ENCODE measurements around the gene FOXL2. TPM values are rescaled to one million over a fixed set of nuclear protein-coding genes. Genes with fewer than 3 reads are reported as not detected.

FOXL2 gene
- total and polyA plus RNA-seq, 10 of the 15 experiments (the other 5 are each of a cell fraction or from before 2014, with no cell fraction given) = not detected

- SMC1A ChIA-PET (ENCODE audit: uncharacterized antibody, unreplicated experiment) = interaction anchor here (0.5 kb wide), 1 partner anchor 102 kb away, joined by 3 read pairs; no protein-coding TSS in a partner anchor
- H3K36me3 ChIP-seq (ENCODE audit: control insufficient read depth in 2 of 2, insufficient read depth in 2 of 2, low read length in 1 of 2) = no peaks in the 10 kb centered on the region
- CTCF ChIA-PET = interaction anchor here (0.6 to 2.7 kb wide), 4 partner anchors 9 to 389 kb away, joined by 3 to 9 read pairs (median 5); no protein-coding TSS in a partner anchor
- in situ Hi-C loops (cut with MboI) = loop anchor here (25.0 kb wide), 1 partner anchor 1178 kb away; the partner anchor contains the start of gene SOX14
- WGBS (ENCODE audit: insufficient coverage, insufficient replicate concordance, low lambda C conversion rate, missing lambda C conversion rate) = 40% methylated on average over 6 of the region's 6 CpGs
- H3K4me2 ChIP-seq (ENCODE audit: control insufficient read depth, insufficient read depth) = no peak overlapping the region
- no peak overlapping the region for H3K27ac ChIP-seq (ENCODE audit: control insufficient read depth, insufficient read depth)
- peaks cover 26 to 59% of the 10 kb centered on the region in 2 experiments for H3K27me3 ChIP-seq (replicated peaks in 1 of 2; ENCODE audit: control insufficient read depth in 2 of 2, insufficient read depth in 2 of 2, low read length in 1 of 2)
- no peak for ATAC-seq
- FAIRE-seq = no peak
- RAD21 ChIA-PET (ENCODE audit: unreplicated experiment) = no interaction called here
- no peaks in the 10 kb centered on the region for H3K79me2 ChIP-seq (ENCODE audit: control insufficient read depth, insufficient read depth, low read length)
- H3K4me1 ChIP-seq (ENCODE audit: control insufficient read depth, insufficient read depth, low read length) = no peaks in the 10 kb centered on the region
- H4K20me1 ChIP-seq (ENCODE audit: control insufficient read depth, insufficient read depth) = no peaks in the 10 kb centered on the region
- intact Hi-C loops (cut with micrococcal nuclease; ENCODE audit: unreplicated experiment) = loop anchor here (5.0 to 10.0 kb wide), 2 partner anchors 154 to 262 kb away; no protein-coding TSS in a partner anchor
- no peak overlapping the region for H2AFZ ChIP-seq (ENCODE audit: control insufficient read depth, low read depth, low read length)
- H3K9ac ChIP-seq (ENCODE audit: control insufficient read depth, insufficient read depth, low read length) = no peak overlapping the region
- no peaks in the 10 kb centered on the region; the same call in 2 of the 3 replicates for H3K9me3 ChIP-seq (replicated peaks; ENCODE audit: control insufficient read depth, insufficient read depth, low read length)
- TF ChIP-seq CEBPZ (IDR thresholded peaks at IDR 0.05; ENCODE audit: low read depth, low read length) = no peak
- TF ChIP-seq NKRF (conservative IDR thresholded peaks at IDR 0.05) = no peak
- POLR2A ChIA-PET = no interaction called here
- no peak for DNase-seq (ENCODE audit: low read depth, low spot score)
- no TSS peak for BruUV-seq (replicated peaks)
- no peak overlapping the region for H3K4me3 ChIP-seq
Observed at GRCh38 chr3:138940446-138940845, 6.5 kb downstream of the FOXL2 start.
